ENCODE data around the gene TMEM183A.

Gene TMEM183A

DNA sequence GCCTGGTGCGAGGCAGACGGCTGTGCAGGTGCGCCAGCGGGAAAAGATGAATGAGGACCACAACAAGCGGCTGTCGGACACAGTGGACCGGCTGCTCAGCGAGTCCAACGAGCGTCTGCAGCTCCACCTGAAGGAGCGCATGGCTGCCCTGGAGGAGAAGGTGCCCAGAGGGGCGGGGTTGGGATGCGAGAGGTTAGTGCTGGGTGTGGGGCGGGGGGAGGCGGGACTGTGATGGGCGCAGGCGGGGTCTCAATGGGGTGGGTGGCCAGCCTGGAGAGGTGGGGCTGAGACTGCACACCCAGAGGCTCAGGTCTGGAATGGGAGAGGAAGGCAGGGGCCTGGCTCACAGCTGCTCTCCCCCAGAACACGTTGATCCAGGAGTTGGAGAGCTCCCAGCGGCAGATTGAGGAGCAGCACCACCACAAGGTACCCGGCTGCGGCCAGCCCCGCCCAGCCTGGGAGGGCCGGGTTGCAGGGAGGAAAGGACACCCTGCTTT is 41.4 kb downstream of the TMEM183A start:
- FAIRE-seq: no peak

GRCh38 chr1:203049077-203049476 is 41.9 kb downstream of the TMEM183A start:
- no peak for FAIRE-seq

DNA sequence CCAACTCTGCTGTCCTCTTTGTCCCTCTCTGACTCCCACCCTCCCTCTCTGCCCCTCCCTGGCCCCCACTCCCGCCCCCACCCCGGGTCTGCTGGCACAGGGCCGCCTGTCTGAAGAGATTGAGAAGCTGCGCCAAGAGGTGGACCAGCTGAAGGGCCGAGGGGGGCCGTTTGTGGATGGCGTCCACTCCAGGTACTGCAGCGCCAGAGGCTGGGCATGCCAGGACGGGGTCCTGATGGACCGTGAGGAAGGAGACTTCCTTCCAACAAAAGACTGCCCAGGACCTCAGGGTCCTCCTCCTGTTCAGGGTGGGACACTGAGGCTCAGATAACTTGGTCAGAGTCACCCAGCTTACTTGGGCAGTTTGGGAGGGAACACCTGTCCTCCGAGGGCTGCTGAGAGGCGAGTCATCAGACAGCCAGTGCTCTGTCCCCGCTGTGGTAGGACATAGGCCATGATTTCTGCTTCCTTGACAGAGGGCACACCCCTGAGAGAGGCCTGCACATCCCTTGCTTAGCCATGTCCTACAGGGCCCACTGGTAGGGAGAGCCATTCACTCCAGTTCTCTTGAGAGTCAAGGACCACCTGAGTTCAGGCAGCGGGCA is 42.5 kb downstream of the TMEM183A start:
- no peak for FAIRE-seq

DNA sequence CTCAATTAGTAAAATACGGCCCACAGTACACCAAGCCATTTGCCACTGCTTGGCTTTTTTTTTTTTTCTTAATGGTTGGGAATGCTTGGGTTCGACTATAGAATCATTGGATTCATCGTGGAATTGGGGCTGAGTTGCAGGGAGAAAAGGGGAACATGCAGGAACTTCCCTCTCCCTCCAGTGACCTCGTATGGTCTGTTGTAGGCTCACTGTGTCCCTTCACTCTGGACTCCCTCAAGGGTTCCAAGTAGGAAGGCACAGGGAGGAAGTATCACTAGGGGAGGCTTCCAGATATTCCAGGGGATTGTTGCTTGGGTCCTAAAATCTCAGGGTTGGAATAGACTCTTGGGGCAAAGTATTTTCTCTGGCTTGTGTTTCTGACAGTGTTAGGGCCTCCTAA is 43.7 kb downstream of the TMEM183A start:
- no peak for FAIRE-seq

DNA sequence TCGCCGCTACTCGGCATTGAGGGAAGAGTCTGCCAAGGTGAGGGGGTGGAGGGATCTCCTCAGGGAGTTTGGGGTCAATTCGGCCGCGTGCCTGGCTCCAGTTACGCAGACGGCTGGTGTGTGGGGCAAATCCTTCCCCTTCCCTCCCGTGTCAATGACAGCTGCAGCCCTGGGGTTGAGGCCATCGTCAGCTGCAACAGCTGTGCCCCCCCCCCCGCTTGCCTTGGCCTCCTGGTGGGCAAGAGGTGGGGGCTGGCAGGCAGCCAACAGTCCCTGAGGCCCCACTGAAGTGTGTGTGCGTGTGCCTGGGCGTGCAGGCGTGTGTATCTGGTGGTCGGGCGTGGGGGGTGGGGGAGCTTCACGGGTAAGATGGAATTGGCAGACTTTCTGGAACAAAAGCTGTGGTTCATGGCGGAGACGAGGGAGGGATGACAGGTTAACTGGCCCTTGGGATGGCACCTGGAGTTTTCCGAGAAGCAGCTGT is 44.7 kb downstream of the TMEM183A start:
- FAIRE-seq: no peak

DNA sequence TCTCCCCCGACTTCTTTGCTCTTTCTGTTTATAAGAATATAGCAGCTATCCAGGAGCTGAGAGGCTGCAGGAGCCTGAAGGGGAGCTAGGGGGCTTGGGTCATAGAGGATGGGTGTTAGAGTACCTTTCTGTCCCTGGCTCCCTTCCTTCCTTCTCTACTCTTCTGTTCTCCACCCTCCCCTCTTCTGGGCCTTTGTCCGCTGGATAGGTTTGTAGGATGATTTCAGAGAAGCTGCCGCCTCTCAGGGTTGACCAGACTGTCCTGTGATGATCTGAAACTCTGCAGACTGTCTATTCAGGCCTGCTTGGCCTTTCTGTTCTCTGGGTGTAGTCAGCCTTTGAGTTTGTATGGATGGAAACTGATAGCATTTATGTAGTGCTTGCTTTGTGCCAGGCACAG is 45.4 kb downstream of the TMEM183A start:
- FAIRE-seq: no peak

DNA sequence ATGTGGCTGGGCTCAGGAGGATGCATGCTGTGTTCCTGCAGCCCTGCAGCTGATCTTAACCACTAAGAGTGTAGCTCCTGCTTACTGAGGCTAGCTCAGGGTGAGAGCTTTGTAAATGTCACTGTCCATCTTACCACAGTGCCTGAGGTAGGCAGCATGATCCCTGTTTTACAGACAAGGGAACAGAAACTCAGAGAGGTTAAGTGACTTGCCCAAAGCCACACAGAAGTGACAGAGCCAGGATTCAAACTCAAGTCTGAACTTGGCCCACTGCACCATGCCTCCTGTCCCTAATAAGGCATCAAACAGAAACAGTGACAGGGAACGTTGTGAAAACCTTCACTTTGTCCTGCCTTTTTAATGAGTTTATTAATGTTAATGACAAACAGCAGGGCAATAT is 47.0 kb downstream of the TMEM183A start:
- no peak for FAIRE-seq

- FAIRE-seq: no peak
Observed at GRCh38 chr1:203054642-203055041, 47.5 kb downstream of the TMEM183A start.

- no peak for FAIRE-seq
Observed at GRCh38 chr1:203055161-203055799, 48.1 kb downstream of the TMEM183A start.

GRCh38 chr1:203056012-203056411 is 48.8 kb downstream of the TMEM183A start:
- FAIRE-seq: no peak

- FAIRE-seq: no peak
Observed at GRCh38 chr1:203056516-203056915, 49.3 kb downstream of the TMEM183A start.

DNA sequence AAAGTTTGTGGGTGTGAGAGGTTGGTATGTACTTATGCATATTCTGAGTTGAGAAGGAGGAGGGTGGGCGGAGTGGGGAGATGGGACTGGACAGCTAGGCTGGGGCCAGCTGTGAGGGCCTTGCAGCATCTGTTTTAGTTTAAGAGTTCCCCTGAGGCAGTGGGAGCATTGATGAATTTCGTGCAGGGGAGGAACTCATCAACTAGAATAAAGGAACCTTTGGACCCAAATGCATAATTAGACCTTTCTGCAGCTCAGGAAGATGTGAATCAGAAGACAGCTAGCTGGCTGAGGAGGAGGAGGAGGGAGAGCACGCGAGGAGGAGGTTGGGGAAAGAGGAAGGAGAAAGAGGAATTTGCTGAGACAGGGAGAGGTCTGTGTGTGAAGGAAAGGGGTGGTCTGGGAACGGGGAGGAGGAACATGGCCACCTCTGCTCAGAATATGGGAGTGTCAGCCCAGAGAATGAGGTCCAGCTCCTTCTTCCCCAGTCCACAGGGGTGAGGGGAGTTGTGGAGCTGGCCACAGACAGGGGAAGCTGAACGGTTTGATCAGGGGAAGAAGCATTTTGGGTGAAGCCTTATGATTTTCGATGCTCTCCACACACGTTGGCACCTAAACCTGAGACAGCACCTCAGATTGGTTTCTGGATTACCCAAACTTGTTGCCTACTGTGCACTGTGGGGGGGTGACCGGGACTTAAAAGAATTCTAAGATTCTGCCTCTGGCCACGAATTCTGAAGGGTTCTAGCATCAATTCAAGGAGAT is 50.9 kb downstream of the TMEM183A start:
- no peak for FAIRE-seq

DNA sequence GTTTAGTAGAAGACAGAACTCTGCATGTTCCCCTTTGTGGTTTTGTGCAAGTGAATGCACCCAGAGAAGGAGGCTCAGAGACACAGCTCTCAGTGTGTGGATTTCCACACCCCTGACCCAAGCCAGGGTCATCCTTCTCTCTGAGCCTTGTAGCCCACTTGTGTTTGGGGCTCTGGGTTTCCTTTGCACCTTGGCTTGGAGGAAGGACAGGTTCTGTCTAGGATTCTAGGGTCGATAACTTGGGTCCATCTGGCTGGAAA is 51.4 kb downstream of the TMEM183A start:
- no peak for FAIRE-seq

DNA sequence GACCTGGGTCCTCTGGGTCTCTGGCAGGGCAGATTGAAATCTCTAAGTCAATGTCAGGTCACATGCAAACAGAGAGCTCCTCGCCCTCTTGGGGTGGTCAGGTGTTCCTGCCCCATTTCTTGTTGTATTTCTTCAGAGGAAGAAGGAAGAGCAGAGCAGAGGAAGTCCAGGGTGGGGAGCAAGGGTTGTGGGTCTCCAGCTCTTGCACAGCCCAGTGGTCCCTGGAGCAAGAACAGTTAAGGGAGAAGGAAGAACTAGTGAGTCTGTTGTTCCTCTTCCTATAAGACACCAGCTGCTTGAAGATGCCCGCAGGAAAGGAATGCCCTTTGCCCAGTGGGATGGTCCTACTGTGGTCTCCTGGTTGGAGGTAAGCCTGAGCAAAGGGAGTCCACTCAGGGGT is 52.3 kb downstream of the TMEM183A start:
- FAIRE-seq: no peak

- FAIRE-seq: no peak
Observed at GRCh38 chr1:203060115-203060514, 52.9 kb downstream of the TMEM183A start.

- FAIRE-seq: no peak
Observed at GRCh38 chr1:203063287-203063686, 56.1 kb downstream of the TMEM183A start.

GRCh38 chr1:203065191-203065590 is 58.0 kb downstream of the TMEM183A start:
- FAIRE-seq: no peak

GRCh38 chr1:203065986-203066385 is 58.8 kb downstream of the TMEM183A start:
- FAIRE-seq: no peak

DNA sequence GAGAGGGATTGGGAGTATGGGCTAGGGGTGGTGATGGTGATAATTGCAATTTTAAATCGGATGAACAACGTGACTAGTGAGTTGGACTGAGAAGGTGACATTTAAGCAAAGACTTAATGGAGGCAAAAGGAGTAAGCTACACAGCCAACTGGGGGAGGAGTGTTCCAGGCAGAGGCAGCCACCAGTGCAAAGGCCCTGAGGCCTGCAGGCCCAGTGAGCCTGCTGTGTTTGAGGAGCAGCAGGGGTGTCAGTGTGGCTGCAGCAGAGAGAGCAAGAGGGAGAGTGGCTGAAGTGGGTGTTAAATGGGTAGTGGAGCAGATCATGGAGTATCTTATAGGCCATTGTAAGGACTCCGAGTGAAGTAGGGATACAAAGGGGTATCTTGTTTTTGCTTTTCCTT is 59.8 kb downstream of the TMEM183A start:
- no peak for FAIRE-seq

DNA sequence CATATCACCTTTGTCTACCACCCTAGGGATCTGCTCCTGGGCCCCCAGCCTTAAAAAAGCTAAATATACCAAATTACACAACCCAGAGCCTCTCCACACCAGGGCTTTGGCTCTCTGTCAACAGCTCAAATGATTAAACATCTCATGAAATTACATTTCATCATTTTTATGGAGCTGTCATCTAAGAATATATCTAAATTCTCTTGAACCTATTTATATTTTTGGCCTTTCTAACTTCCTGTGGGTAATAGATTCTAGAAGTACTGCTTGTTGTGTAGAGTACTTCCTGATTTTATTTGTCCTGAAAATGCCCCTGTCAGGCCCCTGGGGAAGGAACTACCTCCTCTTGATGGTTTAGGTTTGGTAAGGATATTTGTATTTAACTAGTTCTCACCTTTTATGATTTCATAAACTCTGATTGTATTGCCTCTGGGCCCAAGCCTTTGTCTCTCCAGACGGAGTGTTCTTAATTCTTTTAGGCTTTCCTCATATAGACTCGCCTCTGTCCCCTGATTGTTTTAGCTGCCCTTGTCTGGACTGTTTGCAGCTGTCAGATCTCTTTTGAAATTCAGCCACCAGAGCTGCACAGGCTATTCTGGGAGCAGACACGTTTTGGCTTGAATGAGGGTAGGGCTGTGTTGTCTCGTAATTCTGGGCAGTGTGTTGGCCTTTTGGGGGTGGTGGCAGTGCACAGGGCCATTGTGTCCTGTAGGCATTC is 62.0 kb downstream of the TMEM183A start:
- FAIRE-seq: no peak

GRCh38 chr1:203072002-203072602 is 64.9 kb downstream of the TMEM183A start:
- FAIRE-seq: no peak

DNA sequence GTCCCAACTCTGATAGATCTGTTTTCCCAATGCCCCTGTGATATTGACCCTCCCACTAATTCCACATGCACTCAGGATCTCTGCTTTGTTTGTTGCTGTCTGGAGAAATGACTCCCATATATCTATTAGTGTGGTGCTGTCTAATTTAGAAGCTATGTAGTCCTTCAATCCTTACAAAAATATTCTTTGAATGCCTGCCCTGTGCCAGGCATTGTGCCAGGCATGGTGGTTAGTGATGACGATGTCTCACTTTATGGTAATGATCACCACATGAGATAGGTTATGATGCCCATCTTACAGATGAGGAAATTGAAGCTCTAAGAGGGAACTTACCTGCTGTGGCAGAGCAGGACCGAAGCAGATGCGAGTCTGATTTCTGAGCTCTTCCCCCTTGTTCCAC is 65.7 kb downstream of the TMEM183A start:
- FAIRE-seq: no peak

DNA sequence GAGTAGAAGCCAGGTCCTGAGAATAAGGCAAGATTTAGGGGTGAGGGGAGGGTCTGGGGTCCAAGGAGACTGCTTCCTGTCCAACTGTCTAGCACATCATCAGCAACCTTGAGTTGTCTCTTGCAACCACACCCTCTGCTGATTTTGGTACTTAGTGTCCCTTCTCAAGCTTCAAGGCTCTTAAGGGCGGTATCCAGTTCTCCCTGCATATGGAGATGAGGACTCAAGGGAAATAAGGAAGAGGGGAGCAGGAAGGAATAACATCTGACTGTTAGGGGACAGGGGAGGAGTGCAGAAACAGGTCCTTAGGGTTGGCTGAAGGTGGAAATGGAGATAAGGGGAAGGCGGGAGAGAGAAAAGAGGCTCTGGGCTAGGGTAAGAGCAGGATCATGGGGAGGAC is 66.3 kb downstream of the TMEM183A start:
- no peak for FAIRE-seq
